GM12801 (cell line): ENCODE results near the gene BMPR1A.

Source experiments
- TF ChIP-seq, protein P1 (sequence below): IDR thresholded peaks from one replicate; pipeline ENCODE4 v1.5.1; 2011; ENCODE audit warnings: control low read depth; ENCODE audit not compliant: insufficient read length; ENCODE audit errors: extremely low read depth

BMPR1A gene

DNA sequence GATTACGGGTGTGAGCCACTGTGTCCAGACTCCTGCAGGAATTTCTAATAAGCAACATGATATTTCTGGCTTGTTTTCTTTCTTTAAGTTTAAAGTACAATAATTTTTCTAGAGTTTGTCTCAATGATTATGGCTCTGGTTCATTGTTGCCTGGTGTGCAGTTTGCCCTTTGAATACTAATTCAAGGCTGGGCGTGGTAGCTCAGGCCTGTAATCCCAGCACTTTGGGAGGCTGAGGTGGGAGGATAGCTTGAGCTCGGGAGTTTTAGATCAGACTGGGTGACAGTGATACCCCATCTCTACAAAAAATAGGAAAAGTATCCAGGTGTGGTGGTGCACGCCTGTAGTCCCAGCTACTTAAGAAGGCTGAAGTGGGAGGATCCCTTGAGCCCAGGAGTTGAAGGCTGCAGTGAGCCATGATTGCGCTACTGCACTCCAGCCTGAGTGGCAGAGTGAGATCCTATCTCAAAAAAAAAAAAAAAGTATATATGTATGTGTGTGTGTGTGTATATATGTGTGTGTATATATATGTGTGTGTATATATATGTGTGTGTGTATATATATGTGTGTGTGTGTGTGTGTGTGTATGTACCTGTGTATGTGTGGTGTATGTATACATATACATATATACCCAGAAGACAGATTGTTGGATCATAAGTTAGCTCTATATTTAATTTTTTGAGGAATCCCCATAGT, 220.1 kb downstream of the BMPR1A start:
- TF ChIP-seq, protein P1, sequence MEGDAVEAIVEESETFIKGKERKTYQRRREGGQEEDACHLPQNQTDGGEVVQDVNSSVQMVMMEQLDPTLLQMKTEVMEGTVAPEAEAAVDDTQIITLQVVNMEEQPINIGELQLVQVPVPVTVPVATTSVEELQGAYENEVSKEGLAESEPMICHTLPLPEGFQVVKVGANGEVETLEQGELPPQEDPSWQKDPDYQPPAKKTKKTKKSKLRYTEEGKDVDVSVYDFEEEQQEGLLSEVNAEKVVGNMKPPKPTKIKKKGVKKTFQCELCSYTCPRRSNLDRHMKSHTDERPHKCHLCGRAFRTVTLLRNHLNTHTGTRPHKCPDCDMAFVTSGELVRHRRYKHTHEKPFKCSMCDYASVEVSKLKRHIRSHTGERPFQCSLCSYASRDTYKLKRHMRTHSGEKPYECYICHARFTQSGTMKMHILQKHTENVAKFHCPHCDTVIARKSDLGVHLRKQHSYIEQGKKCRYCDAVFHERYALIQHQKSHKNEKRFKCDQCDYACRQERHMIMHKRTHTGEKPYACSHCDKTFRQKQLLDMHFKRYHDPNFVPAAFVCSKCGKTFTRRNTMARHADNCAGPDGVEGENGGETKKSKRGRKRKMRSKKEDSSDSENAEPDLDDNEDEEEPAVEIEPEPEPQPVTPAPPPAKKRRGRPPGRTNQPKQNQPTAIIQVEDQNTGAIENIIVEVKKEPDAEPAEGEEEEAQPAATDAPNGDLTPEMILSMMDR: no peak

DNA sequence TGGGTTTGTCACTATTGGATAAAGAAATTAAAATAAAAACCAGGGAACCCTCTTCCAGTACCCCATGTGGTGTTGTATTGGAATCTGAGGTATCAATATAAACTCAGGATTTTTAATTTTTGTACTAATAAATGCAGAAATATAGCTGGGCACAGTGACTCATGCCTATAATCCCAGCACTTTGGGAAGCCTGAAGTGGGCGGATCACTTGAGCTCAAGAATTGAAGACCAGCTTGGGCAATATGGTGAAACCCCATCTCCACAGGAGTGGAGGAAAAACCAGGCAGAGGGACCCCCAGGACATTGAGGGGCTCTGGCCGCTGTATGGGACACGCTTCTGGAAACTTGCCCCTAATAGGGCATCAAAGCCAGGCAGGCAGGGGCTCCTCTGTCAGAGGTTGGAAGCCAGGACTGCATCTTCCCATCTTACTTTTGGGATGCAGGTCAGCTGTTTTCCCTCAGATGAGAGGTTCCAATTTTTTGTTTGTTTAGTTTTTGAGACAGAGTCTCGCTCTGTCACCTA, 222.9 kb downstream of the BMPR1A start:
- TF ChIP-seq, protein P1: no peak

DNA sequence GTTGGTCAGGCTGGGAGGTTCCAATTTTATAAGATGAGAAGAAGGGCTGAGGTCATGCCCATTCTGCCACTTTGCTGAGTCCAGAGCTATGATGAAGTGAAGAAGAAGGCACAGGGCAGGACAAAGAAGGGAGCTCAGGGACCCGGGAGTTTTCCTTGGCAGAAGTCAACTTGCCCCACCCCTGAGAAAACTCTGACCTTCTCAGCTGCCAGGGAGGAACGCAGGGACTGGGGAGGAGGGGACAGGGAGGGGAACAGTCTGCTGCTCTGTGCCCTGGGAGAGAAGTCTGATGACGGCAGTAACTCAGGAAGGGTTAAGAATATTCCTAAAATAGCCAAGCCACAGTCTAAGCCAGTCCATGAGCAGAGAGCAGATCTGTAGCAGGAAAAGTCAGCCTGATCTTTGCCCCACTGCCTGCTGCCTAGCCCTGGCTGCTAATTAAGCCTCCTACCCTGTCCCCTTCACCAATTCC, 223.6 kb downstream of the BMPR1A start:
- TF ChIP-seq, protein P1: no peak

DNA sequence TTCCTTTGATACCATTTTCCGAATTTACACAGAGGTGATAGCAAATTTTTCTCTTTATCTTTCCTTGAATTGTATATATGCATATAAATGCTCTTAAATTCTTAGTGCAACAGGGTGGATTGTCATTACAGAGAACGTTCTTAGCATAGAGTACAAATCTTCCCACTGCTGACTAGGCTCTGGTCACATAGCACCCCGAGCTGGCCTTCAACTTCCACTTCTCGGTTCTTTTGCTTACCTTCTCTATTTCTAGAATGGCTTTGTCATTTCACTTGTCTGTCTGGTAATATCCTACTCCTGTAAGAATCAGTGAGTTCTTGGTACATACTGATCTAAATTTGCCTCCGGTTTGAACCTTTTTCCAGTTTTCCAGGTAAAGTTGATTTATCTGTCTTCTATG, 225.3 kb downstream of the BMPR1A start:
- TF ChIP-seq, protein P1: no peak
